ENCODE measurements around the gene RAPGEF3.

DNA sequence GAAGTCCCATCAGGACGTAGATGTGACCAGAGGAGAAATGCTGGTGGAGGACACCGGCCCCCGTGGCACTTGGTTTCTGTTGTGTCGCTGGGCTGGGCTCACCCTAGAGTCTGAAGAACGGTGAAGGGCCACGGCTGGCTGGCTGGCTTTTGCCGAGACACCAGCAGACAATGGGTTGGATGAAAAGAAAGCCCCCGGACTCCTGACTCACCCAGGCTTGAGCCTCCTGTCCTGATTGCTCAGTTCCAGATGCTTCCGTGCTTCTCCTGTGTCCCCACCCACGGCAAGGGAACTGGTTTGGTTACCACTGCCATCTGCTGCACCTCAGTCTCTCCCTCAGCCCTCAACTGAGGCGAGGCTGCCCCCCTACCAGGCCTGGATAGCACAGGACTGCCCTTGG, 23.0 kb downstream of the RAPGEF3 start:
- TF ChIP-seq, protein P1, sequence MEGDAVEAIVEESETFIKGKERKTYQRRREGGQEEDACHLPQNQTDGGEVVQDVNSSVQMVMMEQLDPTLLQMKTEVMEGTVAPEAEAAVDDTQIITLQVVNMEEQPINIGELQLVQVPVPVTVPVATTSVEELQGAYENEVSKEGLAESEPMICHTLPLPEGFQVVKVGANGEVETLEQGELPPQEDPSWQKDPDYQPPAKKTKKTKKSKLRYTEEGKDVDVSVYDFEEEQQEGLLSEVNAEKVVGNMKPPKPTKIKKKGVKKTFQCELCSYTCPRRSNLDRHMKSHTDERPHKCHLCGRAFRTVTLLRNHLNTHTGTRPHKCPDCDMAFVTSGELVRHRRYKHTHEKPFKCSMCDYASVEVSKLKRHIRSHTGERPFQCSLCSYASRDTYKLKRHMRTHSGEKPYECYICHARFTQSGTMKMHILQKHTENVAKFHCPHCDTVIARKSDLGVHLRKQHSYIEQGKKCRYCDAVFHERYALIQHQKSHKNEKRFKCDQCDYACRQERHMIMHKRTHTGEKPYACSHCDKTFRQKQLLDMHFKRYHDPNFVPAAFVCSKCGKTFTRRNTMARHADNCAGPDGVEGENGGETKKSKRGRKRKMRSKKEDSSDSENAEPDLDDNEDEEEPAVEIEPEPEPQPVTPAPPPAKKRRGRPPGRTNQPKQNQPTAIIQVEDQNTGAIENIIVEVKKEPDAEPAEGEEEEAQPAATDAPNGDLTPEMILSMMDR (IDR thresholded peaks at IDR 0.05): no peak
- TF ChIP-seq POLR2A (IDR thresholded peaks at IDR 0.05; ENCODE audit: low read depth): no peak
- no peak for TF ChIP-seq EP300 (IDR thresholded peaks at IDR 0.05)

Data from esophagus muscularis mucosa (tissue), 4 donors.